Stimulated activated CD8-positive, alpha-beta memory T cell treated with anti-CD3 and anti-CD28 coated beads, Interleukin-7, amount 100 ng/mL, for 48 hours (primary cell): ENCODE measurements around the gene GIPC2.

ENCODE experiments used
- DNase-seq, 2 donors: peaks; one replicate each; pipeline ENCODE4 v3.0.0-alpha.2; 2020; ENCODE audit warnings: low read depth in 1 of 2; ENCODE audit errors: extremely low read depth in 1 of 2

Gene GIPC2

DNA sequence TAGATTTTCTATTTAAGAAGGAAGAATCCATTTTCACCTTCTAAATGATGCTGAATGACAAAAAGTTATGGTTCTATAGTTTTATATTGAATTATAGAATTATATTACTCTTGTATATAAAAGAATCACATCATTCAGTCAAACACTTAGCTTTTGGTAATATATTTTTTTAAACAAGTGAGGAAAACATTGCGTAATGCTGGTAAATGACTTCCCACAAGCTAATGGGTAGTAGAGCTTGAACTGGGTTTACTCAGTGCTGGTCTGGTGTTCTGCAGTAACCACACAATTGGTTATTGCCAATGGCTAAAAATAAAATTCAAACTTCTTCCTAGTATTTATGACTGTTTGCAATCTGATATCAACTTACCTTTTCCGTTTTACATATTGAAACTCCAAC is 10.6 kb upstream of the GIPC2 start:
- DNase-seq = no peak

- no peak for DNase-seq
These were observed 9.3 kb upstream of the GIPC2 start for GRCh38 chr1:78036450-78036849.

DNA sequence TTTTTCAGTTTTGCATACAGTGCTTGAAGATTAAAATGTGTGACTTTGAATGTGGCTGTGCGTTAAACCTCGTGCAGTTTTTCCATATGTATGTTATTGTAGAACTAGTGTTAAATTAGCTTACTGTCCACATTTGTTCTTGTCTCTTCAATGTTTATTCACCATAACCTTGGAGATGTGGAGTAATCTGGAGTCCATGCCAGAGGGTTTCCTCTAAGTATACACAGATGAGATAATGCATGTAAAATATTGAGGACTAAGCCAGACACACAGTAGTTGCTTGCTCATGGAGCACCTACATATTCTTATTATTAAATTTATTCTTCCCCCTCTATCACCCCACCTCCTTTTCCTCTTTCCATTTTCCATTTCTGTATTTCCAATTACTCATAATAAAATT is 7.7 kb upstream of the GIPC2 start:
- DNase-seq = no peak

DNA sequence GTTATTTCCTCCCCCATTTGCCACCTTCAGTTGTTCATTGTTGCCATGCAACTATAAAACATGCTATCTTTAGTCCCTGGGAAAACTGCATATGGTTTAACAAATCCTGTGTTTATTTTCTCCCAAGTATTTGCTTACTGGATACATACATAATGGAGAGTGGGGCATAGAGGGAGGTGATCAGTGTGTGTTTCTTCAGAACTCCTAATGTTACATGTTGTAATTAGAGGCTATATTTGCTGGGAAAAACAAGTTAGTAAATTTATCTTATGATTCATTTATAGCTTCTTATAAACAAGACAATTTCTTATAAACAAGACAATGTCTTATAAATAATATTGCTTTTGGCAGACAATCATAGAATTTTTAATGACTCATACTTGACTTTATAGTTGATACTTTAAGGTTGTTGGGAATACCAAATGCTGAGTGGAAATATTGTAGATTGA is 7.3 kb upstream of the GIPC2 start:
- DNase-seq = no peak

GRCh38 chr1:78040484-78041089 is 5.2 kb upstream of the GIPC2 start:
- DNase-seq = no peak

DNA sequence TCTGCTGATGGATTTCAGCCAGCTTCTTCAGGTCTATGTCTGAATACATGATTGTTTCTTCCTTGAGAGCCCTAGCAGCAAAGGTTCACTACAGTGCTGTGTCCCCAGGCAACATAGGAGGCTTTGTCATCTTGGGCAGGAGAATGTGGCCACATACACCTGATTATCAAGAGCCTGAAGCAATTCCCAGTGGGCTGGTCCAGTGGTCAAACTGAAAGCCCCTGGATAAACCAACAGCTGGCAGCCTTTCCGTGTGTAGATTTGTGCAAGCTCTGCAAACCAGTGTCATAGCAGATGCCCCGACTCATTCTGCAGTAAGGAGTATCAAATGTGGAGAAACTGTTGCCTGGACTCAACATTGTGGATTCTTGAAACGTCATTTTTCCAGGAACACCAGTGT is 2.3 kb upstream of the GIPC2 start:
- DNase-seq = no peak

DNA sequence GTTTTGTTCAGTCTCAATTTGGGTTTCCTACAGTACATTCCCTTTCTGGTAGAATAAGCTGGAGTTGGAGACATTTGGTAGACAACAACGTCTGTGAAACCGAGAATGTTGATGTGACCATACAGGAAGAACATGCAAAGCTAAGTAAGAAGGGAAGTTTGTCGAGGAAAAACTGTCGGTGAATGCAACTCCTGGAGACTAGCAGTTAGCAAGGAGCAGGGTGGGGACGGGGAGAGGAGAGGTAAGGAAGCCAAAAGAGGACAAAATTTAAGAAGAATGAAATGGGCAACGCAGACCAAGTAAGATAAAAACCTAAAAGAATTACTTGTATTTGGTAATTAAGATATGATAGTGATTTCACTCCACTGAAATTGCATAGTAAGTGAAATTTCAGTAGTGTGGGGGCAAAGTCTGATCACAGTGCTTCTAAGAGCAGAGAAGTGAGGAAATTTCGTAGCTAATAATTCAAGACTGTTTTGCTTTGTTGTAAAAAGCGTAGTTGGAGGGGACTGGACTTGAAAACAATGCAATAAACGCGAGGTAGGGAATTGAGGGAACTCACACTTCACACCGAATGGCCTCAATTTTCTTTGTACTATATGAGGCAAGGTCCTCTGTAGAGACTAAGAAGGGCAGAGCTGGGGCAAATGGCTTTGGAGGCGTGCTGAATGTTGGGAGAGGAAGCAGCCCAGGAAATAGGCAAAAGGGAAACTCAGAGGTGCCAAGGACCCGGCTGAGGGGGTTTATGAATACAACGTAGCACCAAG is 787 bp upstream of the GIPC2 start:
- no peak for DNase-seq

DNA sequence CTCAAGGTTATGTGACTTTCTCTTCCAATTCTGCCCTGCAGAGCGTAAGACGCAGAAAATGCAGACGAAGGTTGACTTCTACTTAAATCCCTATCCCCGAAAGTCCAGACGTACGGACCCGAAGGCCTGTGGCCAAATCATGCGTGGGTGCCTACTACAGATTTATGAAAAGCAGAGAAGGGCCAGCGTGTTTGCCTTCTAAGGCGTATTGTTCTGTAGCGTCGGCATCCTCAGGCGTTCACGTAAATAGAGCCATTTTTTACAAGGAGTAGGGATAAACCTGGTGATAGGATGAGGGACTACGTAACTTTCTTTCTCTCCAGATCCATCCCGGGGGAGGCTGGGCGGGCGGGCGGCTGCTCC is 222 bp upstream of the GIPC2 start:
- no peak for DNase-seq

DNA sequence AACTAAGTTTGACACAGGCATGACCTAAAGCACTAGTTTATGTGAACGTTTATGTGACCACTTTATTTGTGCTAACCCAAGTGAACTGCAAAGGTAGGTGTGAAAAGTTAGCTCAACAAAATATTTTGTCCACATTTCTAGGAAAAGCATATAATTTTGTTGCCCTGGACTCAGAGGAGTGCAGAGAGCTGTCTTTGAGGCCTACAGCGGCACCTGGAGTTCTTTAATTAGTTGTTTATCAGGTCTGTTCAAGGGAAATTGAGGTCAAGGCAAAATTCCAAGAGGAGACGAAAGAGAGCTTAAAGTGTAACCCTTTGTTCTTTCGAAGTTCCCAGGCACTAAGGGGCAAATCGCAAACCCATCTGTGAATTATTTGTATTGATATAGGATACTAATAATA is 1.3 kb downstream of the GIPC2 start:
- DNase-seq = no peak

- DNase-seq = no peak
These were observed 1.9 kb downstream of the GIPC2 start for GRCh38 chr1:78047631-78048030.

DNA sequence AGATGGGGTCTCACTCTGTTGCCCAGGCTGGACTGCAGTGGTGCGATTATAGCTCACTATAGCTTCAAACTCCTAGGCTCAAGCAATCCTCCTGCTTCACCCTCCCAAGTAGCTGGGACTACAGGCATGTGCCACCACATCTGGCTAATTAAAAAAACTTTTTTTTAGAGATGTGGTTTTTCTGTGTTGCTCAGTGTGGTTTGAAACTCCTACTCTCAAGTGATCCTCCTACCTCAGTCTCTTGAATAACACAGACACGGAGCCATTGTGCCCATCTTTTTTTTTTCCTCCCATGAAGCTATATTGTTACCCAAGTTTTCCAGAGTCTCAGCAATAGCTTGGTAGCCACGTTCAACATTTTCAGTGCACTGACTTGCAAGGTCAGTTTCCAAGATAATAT is 2.7 kb downstream of the GIPC2 start:
- DNase-seq = no peak

DNA sequence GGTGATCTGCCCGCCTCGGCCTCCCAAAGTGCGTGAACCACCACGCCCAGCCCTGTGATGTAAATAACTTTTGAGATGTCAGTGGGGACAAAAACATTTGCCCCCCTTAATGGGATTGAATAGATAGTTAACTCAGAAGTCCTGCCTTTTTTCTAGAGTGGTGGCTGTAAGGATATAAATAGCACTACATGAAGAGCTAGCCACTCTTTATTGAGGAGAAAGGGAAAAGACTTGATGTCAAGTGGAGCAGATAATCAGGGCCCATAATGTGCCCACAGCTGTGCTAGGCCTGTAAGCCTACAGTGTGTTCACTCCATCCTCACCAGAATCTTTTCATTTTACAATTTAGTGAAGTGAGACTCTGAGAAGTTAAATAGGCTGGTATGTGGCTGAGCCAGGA is 3.6 kb downstream of the GIPC2 start:
- DNase-seq = no peak

- no peak for DNase-seq
These were observed 5.2 kb downstream of the GIPC2 start for GRCh38 chr1:78051005-78051404.

- DNase-seq = no peak
These were observed 7.1 kb downstream of the GIPC2 start for GRCh38 chr1:78052685-78053405.

- DNase-seq = no peak
These were observed 7.7 kb downstream of the GIPC2 start for GRCh38 chr1:78053498-78053897.

DNA sequence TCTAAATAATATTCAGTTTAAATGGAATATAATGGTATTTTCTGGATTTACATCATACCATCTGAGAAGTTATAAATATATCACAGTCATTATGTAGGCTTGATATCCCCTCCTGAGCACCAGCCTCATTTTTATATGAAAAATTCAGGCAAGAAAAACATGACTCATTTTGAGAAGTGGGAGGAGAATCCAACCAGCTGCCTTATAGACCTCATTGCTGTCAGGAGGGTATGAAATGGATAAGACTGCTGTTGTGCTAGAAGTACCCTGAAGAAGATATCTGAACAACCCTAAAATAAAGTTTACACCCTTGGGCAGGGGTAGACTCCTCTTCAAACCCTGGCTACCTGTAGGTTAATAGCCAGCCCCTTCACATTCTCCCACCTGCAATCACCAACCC is 8.8 kb downstream of the GIPC2 start:
- no peak for DNase-seq

DNA sequence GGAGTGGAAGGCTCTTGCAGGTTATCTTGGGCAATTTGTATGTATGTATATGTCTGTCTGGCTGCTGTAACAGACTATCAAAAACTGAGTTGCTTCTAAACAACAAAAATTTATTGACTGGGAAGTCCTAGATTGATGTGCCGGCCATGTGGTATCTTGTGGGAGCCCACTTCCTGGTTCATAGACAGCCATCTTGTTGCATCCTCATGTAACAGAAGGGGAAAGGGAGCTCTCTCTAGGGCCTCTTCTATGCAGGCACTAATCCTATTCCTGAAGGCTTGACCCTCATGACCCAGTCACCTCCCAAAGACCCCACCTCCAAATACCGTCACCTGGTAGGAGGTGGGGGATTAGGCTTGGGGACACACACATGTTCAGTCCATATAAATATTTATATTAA is 9.2 kb downstream of the GIPC2 start:
- DNase-seq = no peak

- no peak for DNase-seq
These were observed 9.9 kb downstream of the GIPC2 start for GRCh38 chr1:78055565-78056132.

DNA sequence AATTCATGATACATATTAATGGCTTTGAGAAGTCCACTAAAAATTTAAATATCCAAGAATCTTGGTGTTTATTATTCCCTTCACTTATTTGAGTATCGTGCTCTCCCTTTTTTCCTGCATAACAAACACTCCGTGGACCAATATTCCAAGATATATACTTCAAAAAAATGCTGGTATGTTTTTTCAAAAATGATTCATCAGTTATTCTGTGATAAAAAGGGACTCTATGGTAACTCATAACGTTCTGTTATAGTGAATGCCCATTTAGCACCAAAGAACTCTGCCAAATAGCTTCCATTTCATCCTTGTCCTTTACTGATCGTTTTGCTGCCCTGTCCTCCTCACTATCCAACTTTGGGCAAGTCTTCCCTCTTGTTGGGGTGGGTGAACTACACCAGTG is 12.9 kb downstream of the GIPC2 start:
- DNase-seq = no peak

GRCh38 chr1:78060857-78061563 is 15.2 kb downstream of the GIPC2 start:
- no peak for DNase-seq

GRCh38 chr1:78061825-78062523 is 16.2 kb downstream of the GIPC2 start:
- DNase-seq = no peak
